Measurements from ENCODE around the gene GID8. TPM values are rescaled to one million over a fixed set of nuclear protein-coding genes. Genes with fewer than 3 reads are reported as not detected.
A peak's percentile ranks its signal among the peaks of the same experiment; 100 is the strongest.

Gene GID8
- total and polyA plus RNA-seq, 2 of the 13 experiments (the other 11 are each of a cell fraction or from before 2014, with no cell fraction given): 39.6 to 59.8 TPM

DNA sequence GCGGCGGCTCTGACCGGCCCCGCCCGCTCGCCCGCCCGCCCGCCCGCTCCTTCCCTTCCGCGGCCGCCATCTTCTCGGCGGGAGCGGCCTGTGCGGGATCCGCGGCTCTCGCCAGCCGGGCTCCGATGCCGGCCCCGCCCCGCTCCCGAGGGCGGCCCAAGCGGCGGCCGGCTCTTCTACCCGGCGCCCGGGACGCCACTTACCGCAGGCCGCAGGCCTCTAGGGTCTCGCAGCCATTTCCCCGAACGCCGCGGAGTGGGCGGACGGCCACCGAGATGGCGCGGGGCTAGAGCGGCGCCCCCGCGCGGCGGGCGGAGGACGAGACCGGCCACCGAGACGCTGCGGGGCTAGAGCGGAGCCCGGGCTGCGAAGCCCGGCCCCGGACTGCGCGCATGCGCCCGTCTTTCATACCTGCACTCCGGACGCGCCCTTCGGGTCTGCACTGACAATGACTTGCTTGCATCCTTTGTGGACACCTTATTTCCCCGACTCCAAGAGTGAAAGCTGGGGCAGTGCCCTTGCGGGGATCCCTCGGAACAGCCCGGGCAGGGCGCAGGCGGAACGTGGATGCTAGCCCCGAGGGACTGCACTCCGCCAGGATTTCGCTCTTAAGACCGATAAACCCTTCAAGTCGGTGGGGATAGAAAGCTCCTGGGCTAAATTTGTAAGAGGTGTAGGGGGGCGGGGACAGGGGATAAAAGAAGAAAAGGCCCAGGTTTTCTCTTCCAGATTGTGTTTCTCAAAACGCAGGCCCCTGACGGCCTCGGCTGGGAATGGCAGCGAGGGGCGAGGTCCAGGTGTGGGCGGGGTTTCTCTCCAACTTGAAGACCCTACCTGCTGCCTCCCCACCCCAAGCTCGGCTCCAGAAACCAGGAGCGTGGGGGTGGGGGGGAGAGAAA lies 11.5 kb upstream of the GID8 start, which contains the start of gene DIDO1 (continued):
- TF ChIP-seq KIAA2018 (CRISPR knock-in tag; IDR thresholded peaks at IDR 0.05; ENCODE audit: borderline replicate concordance): no peak
- TF ChIP-seq HHEX (CRISPR knock-in tag; IDR thresholded peaks at IDR 0.05): no peak
- TF ChIP-seq ZNF713 (CRISPR knock-in tag; IDR thresholded peaks at IDR 0.05): no peak
- peak; percentile 90; the same call in 1 of the 2 replicates for TF ChIP-seq ZNF580 (CRISPR knock-in tag; IDR thresholded peaks at IDR 0.05; ENCODE audit: borderline replicate concordance, low read depth)
- no peak for TF ChIP-seq KLF9 (CRISPR knock-in tag; IDR thresholded peaks at IDR 0.05; ENCODE audit: low read depth)
- TF ChIP-seq ZNF615 (CRISPR knock-in tag; IDR thresholded peaks at IDR 0.05; ENCODE audit: borderline replicate concordance): 0 out of 2 replicates have a peak, but pooled peaks have one; percentile 19
- no peak for TF ChIP-seq DPF2 (CRISPR knock-in tag; IDR thresholded peaks at IDR 0.05; ENCODE audit: borderline replicate concordance, low read depth)
- peak; percentile 92; the same call in 1 of the 2 replicates for TF ChIP-seq ZNF556 (CRISPR knock-in tag; IDR thresholded peaks at IDR 0.05; ENCODE audit: borderline replicate concordance)
- TF ChIP-seq ZNF18 (CRISPR knock-in tag; IDR thresholded peaks at IDR 0.05; ENCODE audit: insufficient replicate concordance): peak; percentile 43
- TF ChIP-seq ZNF234 (CRISPR knock-in tag; conservative IDR thresholded peaks at IDR 0.05): peak; percentile 82; the same call in 1 of the 2 replicates
- peak; percentile 97 for TF ChIP-seq RBM39 (IDR thresholded peaks at IDR 0.05; ENCODE audit: low read depth, low read length, poor library complexity, severe bottlenecking)
- peak; percentile 80; the same call in 1 of the 2 replicates for TF ChIP-seq ZNF280B (CRISPR knock-in tag; IDR thresholded peaks at IDR 0.05; ENCODE audit: borderline replicate concordance)
- no peak for TF ChIP-seq SETDB1 (CRISPR knock-in tag; IDR thresholded peaks at IDR 0.05; ENCODE audit: borderline replicate concordance)
- TF ChIP-seq, protein P1, sequence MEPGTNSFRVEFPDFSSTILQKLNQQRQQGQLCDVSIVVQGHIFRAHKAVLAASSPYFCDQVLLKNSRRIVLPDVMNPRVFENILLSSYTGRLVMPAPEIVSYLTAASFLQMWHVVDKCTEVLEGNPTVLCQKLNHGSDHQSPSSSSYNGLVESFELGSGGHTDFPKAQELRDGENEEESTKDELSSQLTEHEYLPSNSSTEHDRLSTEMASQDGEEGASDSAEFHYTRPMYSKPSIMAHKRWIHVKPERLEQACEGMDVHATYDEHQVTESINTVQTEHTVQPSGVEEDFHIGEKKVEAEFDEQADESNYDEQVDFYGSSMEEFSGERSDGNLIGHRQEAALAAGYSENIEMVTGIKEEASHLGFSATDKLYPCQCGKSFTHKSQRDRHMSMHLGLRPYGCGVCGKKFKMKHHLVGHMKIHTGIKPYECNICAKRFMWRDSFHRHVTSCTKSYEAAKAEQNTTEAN (CRISPR knock-in tag; conservative IDR thresholded peaks at IDR 0.05): peak; percentile 92
